ENCODE measurements around the gene CADM2. TPM values are rescaled to one million over a fixed set of nuclear protein-coding genes. Genes with fewer than 3 reads are reported as not detected.

The CADM2 gene
- total RNA-seq, 1 experiment from 2014 or later, result 0.47 TPM

- ChIA-PET CTCF (no interaction called here), POLR2A (ENCODE audit: unreplicated experiment) (no interaction called here)
- Histone ChIP-seq H3K36me3 (ENCODE audit: low read depth, low read length) (no peaks in the 10 kb centered on the region), H4K20me1 (ENCODE audit: low read length) (no peaks in the 10 kb centered on the region), H3K9ac (ENCODE audit: low read length) (no peak overlapping the region), H2AFZ (ENCODE audit: low read length) (no peak overlapping the region), H3K4me3 (ENCODE audit: low read length) (no peak overlapping the region), H3K9me3 (ENCODE audit: low read length) (no peaks in the 10 kb centered on the region), H3K27me3 (ENCODE audit: low read length) (no peaks in the 10 kb centered on the region), H3K27ac (ENCODE audit: low read length) (no peak overlapping the region), H3K4me2 (ENCODE audit: low read length) (no peak overlapping the region), H3K4me1 (ENCODE audit: insufficient read depth, low read length) (peaks cover 10% of the 10 kb centered on the region), H3K79me2 (ENCODE audit: low read length) (no peaks in the 10 kb centered on the region), H3F3A (ENCODE audit: low read length, unreplicated experiment) (no peaks in the 10 kb centered on the region), H3K9me2 (replicated peaks; ENCODE audit: low read length) (no peaks in the 10 kb centered on the region)
- intact Hi-C loops (cut with micrococcal nuclease), result no loop called here
- no TSS peak for BruUV-seq (replicated peaks)
- TF ChIP-seq, protein P1, sequence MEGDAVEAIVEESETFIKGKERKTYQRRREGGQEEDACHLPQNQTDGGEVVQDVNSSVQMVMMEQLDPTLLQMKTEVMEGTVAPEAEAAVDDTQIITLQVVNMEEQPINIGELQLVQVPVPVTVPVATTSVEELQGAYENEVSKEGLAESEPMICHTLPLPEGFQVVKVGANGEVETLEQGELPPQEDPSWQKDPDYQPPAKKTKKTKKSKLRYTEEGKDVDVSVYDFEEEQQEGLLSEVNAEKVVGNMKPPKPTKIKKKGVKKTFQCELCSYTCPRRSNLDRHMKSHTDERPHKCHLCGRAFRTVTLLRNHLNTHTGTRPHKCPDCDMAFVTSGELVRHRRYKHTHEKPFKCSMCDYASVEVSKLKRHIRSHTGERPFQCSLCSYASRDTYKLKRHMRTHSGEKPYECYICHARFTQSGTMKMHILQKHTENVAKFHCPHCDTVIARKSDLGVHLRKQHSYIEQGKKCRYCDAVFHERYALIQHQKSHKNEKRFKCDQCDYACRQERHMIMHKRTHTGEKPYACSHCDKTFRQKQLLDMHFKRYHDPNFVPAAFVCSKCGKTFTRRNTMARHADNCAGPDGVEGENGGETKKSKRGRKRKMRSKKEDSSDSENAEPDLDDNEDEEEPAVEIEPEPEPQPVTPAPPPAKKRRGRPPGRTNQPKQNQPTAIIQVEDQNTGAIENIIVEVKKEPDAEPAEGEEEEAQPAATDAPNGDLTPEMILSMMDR (conservative IDR thresholded peaks at IDR 0.05; ENCODE audit: low read depth, low read length), result no peak
- no peak for TF ChIP-seq EZH2phosphoT487 (IDR thresholded peaks at IDR 0.05; ENCODE audit: borderline replicate concordance, low read length)
- TF ChIP-seq EZH2 (IDR thresholded peaks at IDR 0.05; ENCODE audit: low read length, unreplicated experiment), result no peak
- no peak for ATAC-seq
- DNase-seq, result no peak
Observed at GRCh38 chr3:85474241-85474640, 515.5 kb downstream of the CADM2 start.

DNA sequence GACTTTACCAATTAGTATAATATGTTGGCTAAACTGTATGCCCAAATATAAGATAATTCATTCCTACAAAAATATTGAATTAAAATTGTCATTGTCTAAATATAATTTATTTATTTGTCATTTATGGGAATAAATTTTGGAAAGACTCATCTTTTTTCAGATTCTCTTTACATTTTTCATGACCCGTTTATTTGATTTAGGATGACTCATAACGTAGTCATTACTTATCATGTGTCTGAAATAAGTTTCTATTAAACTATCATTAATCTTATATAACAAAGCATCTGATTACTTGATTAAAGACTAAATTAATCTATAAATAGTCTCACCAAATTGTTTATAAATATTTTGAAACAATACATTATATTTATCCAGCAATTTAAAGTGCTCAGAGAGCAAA, 516.6 kb downstream of the CADM2 start:
- peak; percentile 76 for ATAC-seq
- ChIA-PET CTCF (no interaction called here), POLR2A (ENCODE audit: unreplicated experiment) (no interaction called here)
- no TSS peak for BruUV-seq (replicated peaks)
- 0 out of 2 replicates have a peak overlapping the region, but pooled peaks have one; percentile 15 for H3K4me2 ChIP-seq (ENCODE audit: low read length)
- no peak overlapping the region for H3K27ac ChIP-seq (ENCODE audit: low read length)
- no peaks in the 10 kb centered on the region for H3K9me3 ChIP-seq (ENCODE audit: low read length)
- H3K4me3 ChIP-seq (ENCODE audit: low read length), result no peak overlapping the region
- H3K27me3 ChIP-seq (ENCODE audit: low read length), result no peaks in the 10 kb centered on the region
- no peak overlapping the region for H2AFZ ChIP-seq (ENCODE audit: low read length)
- no peaks in the 10 kb centered on the region for H3K36me3 ChIP-seq (ENCODE audit: low read depth, low read length)
- DNase-seq, result peak; percentile 62
- H3K4me1 ChIP-seq (ENCODE audit: insufficient read depth, low read length), result peaks cover 10% of the 10 kb centered on the region
- H3F3A ChIP-seq (ENCODE audit: low read length, unreplicated experiment), result no peaks in the 10 kb centered on the region
- H4K20me1 ChIP-seq (ENCODE audit: low read length), result no peaks in the 10 kb centered on the region
- no peaks in the 10 kb centered on the region for H3K79me2 ChIP-seq (ENCODE audit: low read length)
- no peak overlapping the region for H3K9ac ChIP-seq (ENCODE audit: low read length)
- H3K9me2 ChIP-seq (replicated peaks; ENCODE audit: low read length), result no peaks in the 10 kb centered on the region
- intact Hi-C loops (cut with micrococcal nuclease), result no loop called here
- no peak for TF ChIP-seq EZH2 (IDR thresholded peaks at IDR 0.05; ENCODE audit: low read length, unreplicated experiment)
- TF ChIP-seq EZH2phosphoT487 (IDR thresholded peaks at IDR 0.05; ENCODE audit: borderline replicate concordance, low read length), result no peak
- TF ChIP-seq, protein P1 (conservative IDR thresholded peaks at IDR 0.05; ENCODE audit: low read depth, low read length), result no peak

- ATAC-seq (no peak), DNase-seq (no peak)
- Histone ChIP-seq H3K36me3 (ENCODE audit: low read depth, low read length) (no peaks in the 10 kb centered on the region), H3K27ac (ENCODE audit: low read length) (no peak overlapping the region), H3F3A (ENCODE audit: low read length, unreplicated experiment) (no peaks in the 10 kb centered on the region), H3K4me2 (ENCODE audit: low read length) (no peak overlapping the region), H3K4me1 (ENCODE audit: insufficient read depth, low read length) (peaks cover 10% of the 10 kb centered on the region), H2AFZ (ENCODE audit: low read length) (no peak overlapping the region), H3K4me3 (ENCODE audit: low read length) (no peak overlapping the region), H3K27me3 (ENCODE audit: low read length) (no peaks in the 10 kb centered on the region), H4K20me1 (ENCODE audit: low read length) (no peaks in the 10 kb centered on the region), H3K9me2 (replicated peaks; ENCODE audit: low read length) (no peaks in the 10 kb centered on the region), H3K9ac (ENCODE audit: low read length) (no peak overlapping the region), H3K79me2 (ENCODE audit: low read length) (no peaks in the 10 kb centered on the region), H3K9me3 (ENCODE audit: low read length) (no peaks in the 10 kb centered on the region)
- TF ChIP-seq EZH2 (IDR thresholded peaks at IDR 0.05; ENCODE audit: low read length, unreplicated experiment) (no peak), EZH2phosphoT487 (IDR thresholded peaks at IDR 0.05; ENCODE audit: borderline replicate concordance, low read length) (no peak)
- TF ChIP-seq, protein P1 (conservative IDR thresholded peaks at IDR 0.05; ENCODE audit: low read depth, low read length), result no peak
- ChIA-PET POLR2A (ENCODE audit: unreplicated experiment) (no interaction called here), CTCF (no interaction called here)
- BruUV-seq (replicated peaks), result no TSS peak
- intact Hi-C loops (cut with micrococcal nuclease), result no loop called here
Observed at GRCh38 chr3:85476891-85477495, 518.2 kb downstream of the CADM2 start.
